Pancreas (tissue), 10 donors: ENCODE results near the gene ITIH1. TPM values are rescaled to one million over a fixed set of nuclear protein-coding genes. Genes with fewer than 3 reads are reported as not detected.

Experiments used
- ATAC-seq, 4 donors: fragments of 200-7000 bp; cut with Tn5 transposase; one replicate each; pipeline versions ENCODE4 v1.8.0 to v1.9.1; 2020; ENCODE audit warnings: mild to moderate bottlenecking in 4 of 4, moderate library complexity in 4 of 4
- DNase-seq, 6 donors: peaks; one replicate each; pipeline ENCODE4 v3.0.0-alpha.2; 2020
- FAIRE-seq: peaks from 2 replicates; lab custom pipeline; 2012; peaks lifted over from hg19 to GRCh38; lab: Jason Lieb, UNC
- H3K27ac ChIP-seq, 4 donors: fragments of 200-600 bp; sonication (generic); 1 replicate in 3 of 4; 2 replicates in 1 of 4; pipeline versions ENCODE4 v1.5.0 to v1.8.0; 2020
- H3K27me3 ChIP-seq, 4 donors: fragments of 200-600 bp; one replicate each; pipeline ENCODE4 v1.8.0; 2021
- H3K36me3 ChIP-seq, 3 donors: fragments of 200-600 bp; sonication (generic) in 1 of 3; one replicate each; pipeline versions ENCODE4 v1.5.0 to v1.8.0; 2020 to 2021
- H3K4me1 ChIP-seq, 3 donors: fragments of 200-600 bp; one replicate each; pipeline ENCODE4 v1.8.0; 2021
- H3K4me3 ChIP-seq, 4 donors: fragments of 200-600 bp; sonication (generic) in 2 of 4; one replicate each; pipeline versions ENCODE4 v1.5.0 to v1.8.0; 2020 to 2021
- H3K9me3 ChIP-seq, 4 donors: fragments of 200-600 bp; one replicate each; pipeline ENCODE4 v1.8.0; 2021
- WGBS, 2 donors: extraction: QIAGEN DNeasy Blood & Tissue Kit; methylation state at CpG; one replicate each; pipeline ENCODE4 v1.1.7; 2013; 5-methylcytosine and 5-hydroxymethylcytosine counted together
- intact Hi-C, 3 donors: fragments of 100-400 bp; cut with DNase I; formaldehyde crosslinking; loops; one replicate each; pipeline versions ENCODE4 v1.11.1 to v1.14.2; 2022
- polyA plus RNA-seq, 2 donors: library from polyadenylated mRNA; stranded (reverse); fragments of 200-250 nt; gene quantifications; one replicate each; pipeline ENCODE4 v1.2.3, GENCODE V29; 2013
- total RNA-seq, 6 donors: library from RNA; stranded (reverse); fragmentation: NEBNext Ultra II Directional in 4 of 6; extraction: Animal tissue kit (Norgen Biotek cat#: 25700) in 4 of 6; gene quantifications; one replicate each; pipeline versions ENCODE4 v1.2.1 to v1.2.4, GENCODE V29; 2021 to 2023
- TF ChIP-seq, protein P1 (sequence below), 4 donors: fragments of 200-600 bp; sonication (generic) in 3 of 4; IDR thresholded peaks; one replicate each; pipeline versions ENCODE4 v1.5.0 to v1.8.0; 2021; ENCODE audit warnings: antibody characterized with exemption in 4 of 4
- donor health status: healthy with polysubstance abuse.
- donor health status: DM: no; HTN: no; CAD: no; lungs with moderate emphysema.
- donor health status: DM: no; HTN: no; CAD: no.
- donor health status: control.
- donor health status: control.
- donor health status: Bipolar disorder and iron deficiency.
- donor health status: DM: yes; HTN: yes; CAD: no.
- donor health status: DM: no; HTN: no; CAD: no.
- donor health status: DM: no; HTN: no; CAD: no.
- donor health status: DM: yes; HTN: yes; CAD: no.

The ITIH1 gene
- total and polyA plus RNA-seq, 8 donors, result 0.32 to 1.9 (median 0.51) TPM; not detected in 1

DNA sequence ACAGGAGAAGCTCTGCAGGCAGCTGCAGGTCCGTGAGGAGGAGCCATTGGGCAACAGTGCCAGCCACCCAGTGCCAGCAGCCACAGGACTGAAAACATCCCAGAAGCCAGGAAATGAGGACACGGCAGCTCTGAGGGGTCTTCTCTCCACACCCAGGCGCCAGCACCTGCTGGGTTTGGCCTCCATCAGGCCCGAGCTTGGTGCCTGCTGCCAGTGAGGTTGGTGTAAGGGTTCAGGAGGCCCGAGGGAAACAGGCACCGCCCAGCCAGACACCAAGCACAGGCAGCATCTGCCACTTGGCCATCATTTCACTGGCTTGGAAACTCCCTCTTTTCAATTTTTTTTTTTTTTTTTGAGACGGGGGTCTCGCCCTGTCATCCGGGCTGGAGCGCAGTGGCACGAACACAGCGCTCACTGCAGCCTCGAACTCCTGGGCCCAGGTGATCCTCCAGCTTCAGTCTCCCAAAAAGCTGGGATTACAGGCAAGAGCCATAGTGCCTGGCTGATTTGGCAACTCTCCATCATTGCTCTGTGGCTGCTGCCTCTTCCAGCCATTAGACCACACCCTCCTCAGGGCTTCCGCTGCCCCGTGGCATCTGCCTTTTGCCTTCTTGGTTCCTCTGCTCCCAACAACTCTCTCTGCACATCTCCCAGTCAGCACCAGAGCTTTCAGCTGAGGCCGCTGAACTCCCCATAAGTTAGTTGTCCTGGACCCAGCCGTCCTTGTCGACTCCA, 15.7 kb downstream of the ITIH1 start:
- 80 to 83% methylated on average over 18 of the region's 18 CpGs for WGBS, 2 donors
- no peak for FAIRE-seq
- Histone ChIP-seq H3K4me1 (peaks cover 0 to 3% (median 0%) of the 10 kb centered on the region in 3 donors), H3K27ac (no peak overlapping the region), H3K9me3 (no peaks in the 10 kb centered on the region), H3K4me3 (no peak overlapping the region), H3K27me3 (no peaks in the 10 kb centered on the region), H3K36me3 (no peaks in the 10 kb centered on the region)
- intact Hi-C loops, result no loop called here
- TF ChIP-seq, protein P1, sequence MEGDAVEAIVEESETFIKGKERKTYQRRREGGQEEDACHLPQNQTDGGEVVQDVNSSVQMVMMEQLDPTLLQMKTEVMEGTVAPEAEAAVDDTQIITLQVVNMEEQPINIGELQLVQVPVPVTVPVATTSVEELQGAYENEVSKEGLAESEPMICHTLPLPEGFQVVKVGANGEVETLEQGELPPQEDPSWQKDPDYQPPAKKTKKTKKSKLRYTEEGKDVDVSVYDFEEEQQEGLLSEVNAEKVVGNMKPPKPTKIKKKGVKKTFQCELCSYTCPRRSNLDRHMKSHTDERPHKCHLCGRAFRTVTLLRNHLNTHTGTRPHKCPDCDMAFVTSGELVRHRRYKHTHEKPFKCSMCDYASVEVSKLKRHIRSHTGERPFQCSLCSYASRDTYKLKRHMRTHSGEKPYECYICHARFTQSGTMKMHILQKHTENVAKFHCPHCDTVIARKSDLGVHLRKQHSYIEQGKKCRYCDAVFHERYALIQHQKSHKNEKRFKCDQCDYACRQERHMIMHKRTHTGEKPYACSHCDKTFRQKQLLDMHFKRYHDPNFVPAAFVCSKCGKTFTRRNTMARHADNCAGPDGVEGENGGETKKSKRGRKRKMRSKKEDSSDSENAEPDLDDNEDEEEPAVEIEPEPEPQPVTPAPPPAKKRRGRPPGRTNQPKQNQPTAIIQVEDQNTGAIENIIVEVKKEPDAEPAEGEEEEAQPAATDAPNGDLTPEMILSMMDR (IDR thresholded peaks at IDR 0.05), result no peak
- ATAC-seq, result no peak
- DNase-seq, result peak in 1 of 6 donors; percentile 35

DNA sequence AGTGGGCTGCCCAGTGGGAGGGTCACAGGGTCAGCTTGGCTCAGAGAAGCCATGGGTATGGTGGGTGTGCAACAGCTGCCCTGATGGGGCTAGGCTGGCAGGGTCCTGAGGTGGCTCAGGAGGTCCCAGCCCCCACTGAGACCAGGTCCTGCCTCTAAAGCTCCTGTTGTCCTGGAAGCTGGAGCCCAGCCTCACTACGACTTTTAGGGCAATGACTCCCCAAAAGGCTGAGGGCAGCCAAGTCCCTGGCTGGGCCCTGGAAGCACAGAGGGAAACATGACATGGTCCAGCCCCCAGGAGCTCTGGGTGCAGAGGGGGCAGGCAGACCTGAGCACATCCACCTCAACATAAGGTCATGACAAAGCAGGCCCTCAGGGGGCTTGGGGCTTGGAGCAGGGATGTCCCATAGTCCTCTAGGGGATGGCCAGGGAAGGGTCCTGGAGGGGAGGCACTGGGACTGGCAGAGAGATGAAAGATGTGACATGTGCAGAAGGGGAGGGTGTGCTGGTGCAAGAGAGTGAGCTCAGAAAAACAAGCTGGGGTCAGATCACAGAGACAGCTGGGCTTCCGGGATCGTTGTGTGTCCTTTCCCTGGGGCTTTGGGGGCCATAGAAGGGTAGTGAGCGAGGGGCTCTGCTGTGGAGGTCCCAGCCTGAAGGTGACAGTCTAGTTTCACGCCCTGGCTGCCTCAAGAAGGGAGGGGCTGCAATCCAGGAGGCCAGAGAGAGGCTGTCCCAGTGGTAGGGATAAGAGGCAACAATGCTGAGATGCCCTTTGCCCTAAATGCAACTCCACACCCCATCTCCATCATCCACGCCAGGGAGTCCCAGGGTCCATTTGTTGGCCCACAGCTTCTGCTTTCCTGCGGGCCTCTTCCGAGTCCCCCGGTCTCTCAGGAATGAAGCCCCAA, 16.6 kb downstream of the ITIH1 start:
- ATAC-seq (no peak), DNase-seq (peak in 1 of 6 donors; percentile 44), FAIRE-seq (no peak)
- Histone ChIP-seq H3K27me3 (no peaks in the 10 kb centered on the region), H3K4me3 (no peak overlapping the region), H3K27ac (no peak overlapping the region), H3K4me1 (peaks cover 0 to 3% (median 0%) of the 10 kb centered on the region in 3 donors), H3K9me3 (no peaks in the 10 kb centered on the region), H3K36me3 (no peaks in the 10 kb centered on the region)
- TF ChIP-seq, protein P1 (IDR thresholded peaks at IDR 0.05), result no peak
- intact Hi-C loops, result no loop called here
- 81 to 84% methylated on average over 9 of the region's 9 CpGs for WGBS, 2 donors

DNA sequence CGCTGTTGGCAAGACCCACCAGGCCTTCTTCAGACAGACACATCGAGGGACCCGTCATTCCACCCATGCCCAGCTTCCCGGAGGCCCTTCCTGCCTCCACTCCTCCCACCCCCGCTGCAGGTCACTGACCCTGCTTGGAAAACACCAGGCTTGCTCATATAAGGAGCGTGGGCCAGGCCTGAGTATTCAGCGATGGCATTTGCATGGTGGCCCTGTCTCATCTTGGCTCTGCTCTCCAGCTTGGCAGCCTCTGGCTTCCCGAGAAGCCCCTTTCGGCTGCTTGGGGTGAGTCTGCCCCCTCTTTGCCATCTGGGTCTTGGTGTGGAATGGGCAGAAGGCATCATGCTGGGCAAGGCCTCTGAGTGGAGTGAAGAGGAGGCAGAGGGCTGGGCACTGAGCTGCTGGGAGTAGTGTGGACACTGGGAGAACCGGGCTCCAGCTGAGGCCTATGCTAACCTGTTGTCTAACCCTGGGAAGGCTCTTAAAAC, 17.3 kb downstream of the ITIH1 start, which contains the start of gene ITIH3:
TSS of gene ITIH3 (plus strand) at position 185 of the 488 bp plus-strand sequence. CDS start at position 193, 8 bp downstream.
- DNase-seq, result peak in 1 of 6 donors; percentile 41
- WGBS, 2 donors, result 82 to 85% methylated on average over 10 of the region's 10 CpGs
- H3K36me3 ChIP-seq, result no peaks in the 10 kb centered on the region
- no peak within 1 kb of the TSS for H3K27ac ChIP-seq
- TF ChIP-seq, protein P1 (IDR thresholded peaks at IDR 0.05), result no peak
- H3K4me3 ChIP-seq, result no peak within 1 kb of the TSS
- no peaks in the 10 kb centered on the region for H3K9me3 ChIP-seq
- intact Hi-C loops, result no loop called here
- H3K27me3 ChIP-seq, result no peaks in the 10 kb centered on the region
- peaks cover 0 to 3% (median 0%) of the 10 kb centered on the region in 3 donors for H3K4me1 ChIP-seq
- no peak for FAIRE-seq
- ATAC-seq, result peak in 1 of 4 donors; percentile 3

DNA sequence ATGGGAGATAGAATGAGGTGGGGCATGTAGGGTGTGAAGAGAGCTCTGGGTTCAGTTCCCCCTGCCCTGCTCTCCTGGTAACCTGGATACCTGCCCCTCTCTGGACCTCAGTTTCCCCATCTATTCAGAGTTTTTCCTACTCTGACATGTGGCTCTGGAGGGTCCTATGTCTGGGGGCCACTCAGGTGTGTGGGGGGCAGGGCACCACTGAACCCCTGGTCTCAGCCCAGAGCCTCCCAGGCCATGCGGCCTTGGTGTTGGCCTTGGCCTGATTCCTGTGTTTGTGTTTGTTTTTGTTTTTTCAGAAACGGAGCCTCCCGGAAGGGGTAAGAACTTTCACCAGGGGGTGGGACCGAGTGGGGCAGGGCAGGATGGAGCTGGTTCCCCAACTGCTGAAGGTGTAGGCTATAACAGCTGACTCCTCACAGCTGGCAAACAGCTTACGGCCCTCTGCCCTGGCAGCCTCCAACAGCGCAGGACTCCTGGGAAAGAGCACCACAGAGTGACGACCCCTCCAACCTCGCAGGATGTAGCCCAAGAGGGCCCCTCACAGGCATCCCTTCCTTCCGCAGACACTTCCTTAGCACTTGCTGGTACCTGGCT, 18.0 kb downstream of the ITIH1 start:
- no peaks in the 10 kb centered on the region for H3K9me3 ChIP-seq
- H3K27ac ChIP-seq, result no peak overlapping the region
- DNase-seq (peak in 3 of 6 donors; percentile 27 to 66 (median 34)), FAIRE-seq (no peak), ATAC-seq (peak in 3 of 4 donors; percentile 15 to 81 (median 53))
- no peaks in the 10 kb centered on the region for H3K27me3 ChIP-seq
- no peaks in the 10 kb centered on the region for H3K36me3 ChIP-seq
- TF ChIP-seq, protein P1 (IDR thresholded peaks at IDR 0.05), result no peak
- peaks cover 0 to 3% (median 0%) of the 10 kb centered on the region in 3 donors for H3K4me1 ChIP-seq
- intact Hi-C loops, result no loop called here
- 45 to 46% methylated on average over 9 of the region's 9 CpGs for WGBS, 2 donors
- no peak overlapping the region for H3K4me3 ChIP-seq
